A673 (cell line): Measurements from ENCODE around the gene CDC42EP4. TPM values are rescaled to one million over a fixed set of nuclear protein-coding genes. Genes with fewer than 3 reads are reported as not detected.

Experiments
- BruUV-seq: library from RNA; stranded (reverse); fragments of 400-500 nt; replicated peaks from 2 replicates; lab custom pipeline; 2021; lab: Mats Ljungman, UMichigan
- CTCF ChIA-PET: fragments of 300-600 bp; sonication (Branson Sonifier 250); formaldehyde crosslinking; loops from one replicate; lab custom pipeline; 2022; ENCODE audit warnings: antibody characterized with exemption; lab: Charles Lee
- POLR2A ChIA-PET: fragments of 300-600 bp; sonication (Branson Sonifier 250); formaldehyde crosslinking; loops from one replicate; lab custom pipeline; 2022; ENCODE audit warnings: antibody characterized with exemption; ENCODE audit not compliant: low non-redundant PET; lab: Charles Lee
- DNase-seq: peaks from one replicate; pipeline ENCODE4 v3.0.0-alpha.2; 2015; ENCODE audit warnings: low spot score
- H3K27ac ChIP-seq: fragments of 200-600 bp; sonication (generic); 2 replicates; pipeline ENCODE4 v1.5.1; 2016; ENCODE audit warnings: mixed run types, low read depth, mild to moderate bottlenecking, mixed read lengths, antibody characterized with exemption, low read length; ENCODE audit not compliant: poor library complexity, severe bottlenecking
- H3K27me3 ChIP-seq: fragments of 200-600 bp; sonication (generic); replicated peaks from 2 replicates; pipeline ENCODE4 v1.6.1; 2017; ENCODE audit warnings: mixed run types, low read depth, mild to moderate bottlenecking, mixed read lengths, antibody characterized with exemption, low read length; ENCODE audit not compliant: insufficient read depth, poor library complexity
- H3K36me3 ChIP-seq: fragments of 200-600 bp; sonication (generic); 2 replicates; pipeline ENCODE4 v1.6.1; 2016; ENCODE audit warnings: mixed run types, mild to moderate bottlenecking, mixed read lengths, antibody characterized with exemption, low read length; ENCODE audit not compliant: insufficient read depth, poor library complexity, severe bottlenecking
- H3K4me1 ChIP-seq: fragments of 200-600 bp; sonication (generic); 2 replicates; pipeline ENCODE4 v1.6.1; 2017; ENCODE audit warnings: mixed run types, mild to moderate bottlenecking, mixed read lengths, antibody characterized with exemption, low read length; ENCODE audit not compliant: insufficient read depth, poor library complexity, severe bottlenecking
- H3K4me3 ChIP-seq: fragments of 200-600 bp; sonication (generic); 2 replicates; pipeline ENCODE4 v1.5.1; 2016; ENCODE audit warnings: low read depth, mixed run types, mild to moderate bottlenecking, mixed read lengths, low read length; ENCODE audit not compliant: poor library complexity, severe bottlenecking
- H3K9me3 ChIP-seq: fragments of 200-600 bp; sonication (generic); 2 replicates; pipeline ENCODE4 v1.6.1; 2016; ENCODE audit warnings: mixed run types, low read depth, mild to moderate bottlenecking, mixed read lengths, antibody characterized with exemption, low read length; ENCODE audit not compliant: poor library complexity, severe bottlenecking
- CTCF ChIP-seq: fragments of 300-800, 200-600 bp; sonication (generic); conservative IDR thresholded peaks from 2 replicates; pipeline ENCODE4 v1.5.1; 2017; ENCODE audit warnings: low read depth, mild to moderate bottlenecking, antibody characterized with exemption, low read length, moderate library complexity, mixed read lengths
- EZH2 ChIP-seq: fragments of 200-600 bp; sonication (generic); IDR thresholded peaks from 2 replicates; pipeline ENCODE4 v1.6.1; 2017; ENCODE audit warnings: borderline replicate concordance, low read depth, mild to moderate bottlenecking, mixed read lengths, antibody characterized with exemption, low read length; ENCODE audit not compliant: poor library complexity, severe bottlenecking
- intact Hi-C: fragments of 100-400 bp; cut with micrococcal nuclease; formaldehyde crosslinking; loops from one replicate; pipeline ENCODE4 v1.10.0; 2022; ENCODE audit not compliant: unreplicated experiment
- total RNA-seq: library from RNA; stranded (reverse); gene quantifications from 2 replicates; pipeline ENCODE4 v1.2.3, GENCODE V29; 2021

CDC42EP4 gene
- total RNA-seq, 1 experiment from 2014 or later: 37.5 TPM

GRCh38 chr17:73359352-73359751, 47.6 kb upstream of the CDC42EP4 start:
- POLR2A ChIA-PET: interaction anchor here (0.5 kb wide), 1 partner anchor 528 kb away, joined by 5 read pairs; no protein-coding TSS in a partner anchor
- intact Hi-C loops: no loop called here
- BruUV-seq: no TSS peak
- Histone ChIP-seq H3K4me1 (no peaks in the 10 kb centered on the region), H3K4me3 (no peak overlapping the region), H3K36me3 (no peaks in the 10 kb centered on the region), H3K27me3 (no peaks in the 10 kb centered on the region), H3K9me3 (no peaks in the 10 kb centered on the region), H3K27ac (no peak overlapping the region)
- CTCF ChIA-PET: no interaction called here
- TF ChIP-seq CTCF (no peak), EZH2 (no peak)
- DNase-seq: no peak

- Histone ChIP-seq H3K4me3 (no peak overlapping the region), H3K36me3 (no peaks in the 10 kb centered on the region), H3K27ac (no peak overlapping the region), H3K27me3 (no peaks in the 10 kb centered on the region), H3K4me1 (no peaks in the 10 kb centered on the region), H3K9me3 (no peaks in the 10 kb centered on the region)
- intact Hi-C loops: no loop called here
- no TSS peak for BruUV-seq
- POLR2A ChIA-PET: interaction anchor here (0.5 kb wide), 1 partner anchor 527 kb away, joined by 5 read pairs; no protein-coding TSS in a partner anchor
- CTCF ChIA-PET: no interaction called here
- DNase-seq: no peak
- no peak for TF ChIP-seq CTCF
- TF ChIP-seq EZH2: no peak
These were observed 46.9 kb upstream of the CDC42EP4 start for GRCh38 chr17:73358668-73359067.

GRCh38 chr17:73357981-73358380, 46.2 kb upstream of the CDC42EP4 start:
- no TSS peak for BruUV-seq
- ChIA-PET POLR2A (no interaction called here), CTCF (no interaction called here)
- H3K9me3 ChIP-seq: no peaks in the 10 kb centered on the region
- no peak for DNase-seq
- no peak overlapping the region for H3K4me3 ChIP-seq
- H3K4me1 ChIP-seq: no peaks in the 10 kb centered on the region
- H3K27me3 ChIP-seq: no peaks in the 10 kb centered on the region
- no peaks in the 10 kb centered on the region for H3K36me3 ChIP-seq
- H3K27ac ChIP-seq: no peak overlapping the region
- TF ChIP-seq CTCF (no peak), EZH2 (no peak)
- intact Hi-C loops: no loop called here
